22Rv1 (cell line): ENCODE data around the gene CMBL.

Experiments
- ZFX ChIP-seq: fragments of 450-650 bp; IDR thresholded peaks from 2 replicates; pipeline ENCODE4 v1.6.1; 2017; ENCODE audit warnings: antibody characterized with exemption, borderline replicate concordance
- TF ChIP-seq, protein P1 (sequence below): fragments of 450-650 bp; IDR thresholded peaks from 2 replicates; pipeline ENCODE4 v1.5.1; 2017; ENCODE audit warnings: mild to moderate bottlenecking

DNA sequence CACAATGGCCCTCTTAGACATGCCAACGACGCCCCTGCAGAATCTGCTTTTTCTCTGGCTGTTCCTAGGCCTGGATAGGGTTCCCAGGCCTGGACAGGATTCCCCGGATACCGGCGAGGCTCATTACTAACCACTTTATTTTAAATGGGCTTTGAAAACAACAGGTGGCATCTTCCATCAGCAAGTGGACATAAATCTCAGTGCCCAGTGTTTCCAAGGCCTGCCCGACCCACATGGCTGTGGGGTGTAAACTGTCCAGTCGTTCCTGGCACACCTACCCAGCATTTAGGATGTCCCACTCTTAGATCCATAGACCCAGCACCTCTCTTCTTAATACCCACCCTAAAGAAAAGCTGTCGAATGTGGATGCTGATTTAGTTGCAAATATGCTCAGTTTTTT lies 896 bp downstream of the CMBL start:
- TF ChIP-seq, protein P1, sequence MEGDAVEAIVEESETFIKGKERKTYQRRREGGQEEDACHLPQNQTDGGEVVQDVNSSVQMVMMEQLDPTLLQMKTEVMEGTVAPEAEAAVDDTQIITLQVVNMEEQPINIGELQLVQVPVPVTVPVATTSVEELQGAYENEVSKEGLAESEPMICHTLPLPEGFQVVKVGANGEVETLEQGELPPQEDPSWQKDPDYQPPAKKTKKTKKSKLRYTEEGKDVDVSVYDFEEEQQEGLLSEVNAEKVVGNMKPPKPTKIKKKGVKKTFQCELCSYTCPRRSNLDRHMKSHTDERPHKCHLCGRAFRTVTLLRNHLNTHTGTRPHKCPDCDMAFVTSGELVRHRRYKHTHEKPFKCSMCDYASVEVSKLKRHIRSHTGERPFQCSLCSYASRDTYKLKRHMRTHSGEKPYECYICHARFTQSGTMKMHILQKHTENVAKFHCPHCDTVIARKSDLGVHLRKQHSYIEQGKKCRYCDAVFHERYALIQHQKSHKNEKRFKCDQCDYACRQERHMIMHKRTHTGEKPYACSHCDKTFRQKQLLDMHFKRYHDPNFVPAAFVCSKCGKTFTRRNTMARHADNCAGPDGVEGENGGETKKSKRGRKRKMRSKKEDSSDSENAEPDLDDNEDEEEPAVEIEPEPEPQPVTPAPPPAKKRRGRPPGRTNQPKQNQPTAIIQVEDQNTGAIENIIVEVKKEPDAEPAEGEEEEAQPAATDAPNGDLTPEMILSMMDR, result no peak
- no peak for TF ChIP-seq ZFX
